HG02943 (cell line): ENCODE data around the gene GABRB2.

Experiments used
- ATAC-seq: cut with Tn5 transposase; IDR thresholded peaks from one replicate; pipeline ENCODE4 v1.9.1; 2021; ENCODE audit warnings: mild to moderate bottlenecking, low read depth, moderate library complexity; ENCODE audit not compliant: unreplicated experiment

The GABRB2 gene

DNA sequence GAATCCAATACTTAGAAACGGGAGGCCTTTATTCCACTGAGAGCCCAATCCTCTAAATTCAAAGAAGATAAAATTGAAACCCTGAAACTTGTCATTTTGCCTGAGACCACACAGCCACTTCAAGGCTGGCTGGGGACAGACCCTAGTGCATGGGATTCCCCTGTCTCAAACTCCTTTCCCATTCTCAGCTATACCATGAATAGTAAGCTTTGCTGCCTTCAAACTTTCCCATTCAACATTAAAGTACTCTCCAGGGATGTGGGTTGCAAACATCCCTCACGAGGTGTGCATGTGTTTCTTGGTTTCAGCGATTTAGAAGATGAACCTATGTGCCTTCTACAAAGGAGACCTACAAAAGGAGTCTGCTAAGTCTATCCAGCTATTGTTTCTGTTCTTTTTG lies 64.6 kb downstream of the GABRB2 start:
- ATAC-seq = no peak

DNA sequence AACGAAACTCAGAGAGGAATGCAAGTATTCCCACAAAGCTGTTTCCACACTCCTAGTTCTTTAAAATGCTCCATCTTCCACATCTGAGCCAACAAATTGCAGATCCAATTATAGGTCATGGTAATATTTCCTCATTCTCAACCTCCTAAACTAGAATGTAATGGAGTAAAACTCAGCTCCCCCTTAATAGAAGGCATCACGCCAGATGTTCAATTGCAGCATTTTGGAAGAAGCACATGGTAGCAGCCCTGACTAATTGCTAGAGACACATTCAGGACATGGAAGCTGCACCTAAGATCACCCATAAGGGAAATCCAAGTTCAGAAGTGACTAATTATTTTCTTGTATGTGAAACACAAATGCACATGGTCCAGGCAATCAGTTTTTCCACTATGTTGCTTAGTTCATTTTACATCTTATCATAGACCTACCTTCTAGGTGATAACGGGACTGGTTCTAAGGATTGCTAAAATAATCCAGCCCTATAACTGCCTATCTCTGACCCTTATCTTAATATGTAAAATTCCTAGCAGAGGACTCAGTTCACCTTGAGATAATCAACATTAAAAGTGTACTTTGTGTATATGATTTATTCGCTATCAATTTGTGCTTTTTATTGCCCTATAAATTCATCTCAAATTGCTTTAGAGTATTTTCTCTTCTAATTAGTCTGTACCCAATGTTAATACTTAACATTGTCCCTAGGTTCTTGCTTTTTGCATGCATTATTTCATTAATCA lies 75.1 kb downstream of the GABRB2 start:
- ATAC-seq = no peak

DNA sequence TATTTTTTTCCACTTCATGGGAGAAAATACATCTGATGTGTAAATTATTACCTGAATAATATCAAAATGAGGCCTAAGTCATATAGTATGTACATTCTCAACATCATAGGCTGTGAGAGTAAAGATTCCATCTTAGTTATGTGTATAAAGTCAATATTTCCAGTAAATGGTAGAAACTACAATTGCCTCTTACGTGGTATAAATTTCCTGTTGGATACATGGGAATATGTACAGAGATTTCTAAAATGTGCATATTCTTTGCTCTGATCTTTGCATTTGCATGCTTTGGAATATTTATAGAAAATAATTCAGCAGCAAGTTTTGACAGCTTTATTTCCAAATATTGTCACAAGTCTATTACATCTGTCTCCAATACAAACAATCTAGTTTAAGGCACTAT lies 78.8 kb downstream of the GABRB2 start:
- no peak for ATAC-seq

- ATAC-seq = no peak
These were observed 85.8 kb downstream of the GABRB2 start for GRCh38 chr5:161460741-161461140.

GRCh38 chr5:161446655-161447054 lies 99.9 kb downstream of the GABRB2 start:
- no peak for ATAC-seq

DNA sequence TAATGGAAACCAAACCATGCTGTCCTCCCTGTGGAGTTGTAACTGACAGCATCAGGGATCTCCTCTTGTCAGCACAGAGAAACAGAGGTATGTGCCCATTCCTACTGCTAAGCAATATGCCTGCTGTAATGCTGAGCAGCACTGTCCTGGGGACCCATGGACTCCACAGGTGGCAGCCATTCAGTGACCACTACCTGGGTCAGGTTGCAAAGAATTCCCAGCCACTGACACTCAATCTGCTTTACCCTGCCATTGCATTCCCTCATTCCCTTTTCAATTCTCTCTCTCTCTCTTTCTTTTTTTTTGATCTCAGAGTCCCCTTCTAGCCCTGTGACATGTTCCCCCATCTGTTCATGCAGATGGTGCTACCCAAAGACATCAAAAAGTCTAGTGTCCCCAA lies 104.1 kb downstream of the GABRB2 start:
- ATAC-seq = no peak

GRCh38 chr5:161432798-161433197 lies 113.7 kb downstream of the GABRB2 start:
- ATAC-seq = no peak

DNA sequence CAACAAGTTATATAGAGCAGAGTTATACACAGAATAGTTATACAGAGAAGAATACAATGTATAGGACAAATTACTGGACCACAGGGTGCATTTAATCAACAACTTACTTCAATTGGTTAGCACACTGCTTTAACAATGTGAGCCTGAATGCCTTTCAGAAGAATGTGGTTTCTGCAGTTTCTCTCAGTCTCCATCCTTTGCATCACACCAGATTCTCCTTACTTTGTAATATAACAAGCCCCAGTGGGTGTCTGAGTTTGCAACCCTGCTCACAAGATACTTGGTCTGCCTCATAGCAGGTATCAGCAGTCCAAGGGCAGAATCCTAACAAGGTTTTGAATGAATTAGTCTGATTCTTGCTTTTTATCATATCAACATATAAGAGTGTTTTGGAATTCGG lies 114.6 kb downstream of the GABRB2 start:
- no peak for ATAC-seq

DNA sequence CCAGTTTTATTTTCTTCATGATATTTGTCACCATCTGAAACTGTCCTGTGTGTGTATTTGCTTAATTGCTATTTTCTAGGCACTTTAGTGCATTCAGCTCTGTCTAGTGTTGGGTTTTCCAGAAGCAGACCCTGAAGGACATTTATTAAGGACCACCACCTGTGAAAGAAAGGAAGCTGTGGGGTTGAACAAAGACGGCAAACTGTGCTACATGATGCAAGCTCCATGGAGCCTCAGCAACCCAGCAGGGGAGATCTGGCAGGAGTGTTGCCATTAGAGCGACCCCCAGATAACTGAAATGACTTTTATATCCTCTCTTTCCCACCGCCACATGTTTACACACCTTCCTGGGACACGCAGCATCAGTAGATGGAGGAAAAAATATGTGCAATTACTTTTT lies 125.5 kb downstream of the GABRB2 start:
- no peak for ATAC-seq

DNA sequence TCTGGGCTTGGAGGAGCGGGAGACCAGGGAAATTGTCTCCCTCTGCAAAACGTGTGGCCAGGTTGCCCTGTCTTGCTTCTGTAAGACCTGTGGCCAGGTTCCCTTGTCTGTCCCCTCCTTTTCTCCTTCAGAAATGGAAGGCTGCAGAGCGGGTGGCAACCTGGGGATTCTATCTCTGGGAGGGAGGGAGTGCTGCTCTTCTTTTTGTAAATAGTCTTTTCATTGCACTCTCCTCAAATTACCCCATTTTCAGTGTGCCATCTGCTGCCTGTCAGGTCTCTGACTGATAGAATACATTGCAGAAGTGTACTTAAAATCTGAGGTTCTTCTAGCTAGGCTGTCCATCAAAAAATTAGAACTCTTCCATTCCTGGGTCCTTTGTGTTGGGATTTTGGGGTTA lies 126.0 kb downstream of the GABRB2 start:
- ATAC-seq = no peak

DNA sequence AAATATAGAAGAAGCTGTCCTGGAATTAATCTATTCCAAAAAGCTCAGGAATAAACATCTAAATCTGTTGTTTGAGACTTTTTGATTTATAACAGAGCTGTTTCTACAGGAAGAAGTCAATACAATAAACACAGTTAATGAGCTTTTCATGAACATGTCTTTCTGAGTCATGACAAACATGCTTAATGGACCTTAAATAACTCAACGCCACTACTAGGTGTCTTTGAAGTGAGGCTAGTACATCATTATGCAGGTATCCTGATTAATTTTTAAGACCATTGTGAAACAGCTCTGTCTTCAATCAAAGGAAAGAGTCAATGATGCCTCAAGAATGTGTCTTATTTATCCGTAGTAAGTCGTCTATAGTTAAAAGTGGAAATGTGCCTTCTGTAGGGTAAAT lies 131.6 kb downstream of the GABRB2 start:
- no peak for ATAC-seq

DNA sequence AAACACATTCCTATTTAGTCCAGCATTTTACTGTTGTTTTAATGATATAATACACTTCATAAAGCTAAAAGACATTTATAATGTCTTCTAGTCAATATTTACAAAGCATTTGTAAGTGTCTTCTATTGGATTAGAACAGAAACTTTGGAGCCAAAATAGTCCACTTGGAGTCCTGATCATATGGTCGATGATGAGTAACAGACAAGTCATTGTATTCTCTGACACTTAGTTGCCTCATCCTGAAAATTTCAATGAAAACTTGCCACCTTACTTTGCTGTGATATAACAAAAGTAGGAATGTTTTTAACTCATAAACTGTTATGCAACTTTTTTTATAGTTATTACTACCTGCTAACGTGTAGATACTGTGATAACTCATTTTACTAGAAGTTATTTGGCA lies 132.5 kb downstream of the GABRB2 start:
- ATAC-seq = no peak

DNA sequence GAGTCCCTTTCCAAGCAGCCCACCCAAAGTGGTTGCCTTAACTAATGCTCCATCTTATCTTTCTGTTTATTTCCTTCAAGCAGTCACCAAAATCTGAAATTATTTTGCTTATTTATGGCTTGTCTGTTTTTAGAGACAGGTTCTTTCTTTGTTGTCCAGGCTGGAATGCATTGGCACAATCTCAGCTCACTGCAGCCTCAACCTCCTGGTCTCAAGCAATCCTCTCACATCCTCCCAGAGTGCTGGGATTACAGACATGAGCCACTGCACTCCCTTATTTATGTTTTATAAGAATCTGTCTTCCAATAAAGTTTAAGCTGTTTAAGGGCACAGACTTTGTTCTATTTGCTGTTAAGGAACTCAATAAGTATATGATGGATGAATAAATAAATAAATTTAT lies 133.7 kb downstream of the GABRB2 start:
- no peak for ATAC-seq

DNA sequence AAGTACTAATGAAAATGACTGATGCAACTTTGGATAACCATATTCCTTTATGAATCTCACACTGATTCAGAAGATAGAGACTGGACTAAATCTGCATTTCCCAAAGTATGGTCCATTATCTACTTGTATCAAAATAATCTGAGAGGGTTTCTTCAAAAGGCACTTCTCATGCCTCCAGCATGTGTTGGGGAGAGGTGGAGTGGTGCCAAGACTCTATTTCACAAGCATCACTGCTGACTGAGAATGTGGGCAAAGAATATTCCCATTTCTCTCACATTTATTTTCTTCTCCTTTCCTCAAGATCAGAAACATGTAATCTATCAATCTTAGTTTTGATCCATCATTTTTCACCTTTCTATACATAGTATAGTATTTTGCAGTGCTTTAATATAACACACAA lies 135.4 kb downstream of the GABRB2 start:
- no peak for ATAC-seq

DNA sequence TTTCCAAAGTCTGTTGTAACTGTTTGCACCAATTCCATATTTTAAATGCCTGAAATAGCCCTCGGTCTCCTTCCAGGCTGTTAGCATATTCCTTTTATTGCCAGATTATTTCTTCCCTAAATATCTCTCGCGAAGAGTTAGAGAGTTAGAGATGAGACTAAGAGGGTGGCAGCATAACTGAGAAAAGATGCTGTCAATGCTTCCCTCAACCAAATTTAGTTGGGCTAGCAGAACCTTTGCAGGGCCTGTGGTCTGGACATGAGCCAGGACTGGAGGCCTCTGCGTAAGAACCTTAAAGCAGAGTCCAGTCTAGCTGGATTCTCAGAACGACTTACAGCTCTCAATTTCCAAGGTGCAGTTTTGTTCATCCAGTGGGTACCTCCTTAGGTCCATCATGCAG lies 135.9 kb downstream of the GABRB2 start:
- ATAC-seq = no peak

DNA sequence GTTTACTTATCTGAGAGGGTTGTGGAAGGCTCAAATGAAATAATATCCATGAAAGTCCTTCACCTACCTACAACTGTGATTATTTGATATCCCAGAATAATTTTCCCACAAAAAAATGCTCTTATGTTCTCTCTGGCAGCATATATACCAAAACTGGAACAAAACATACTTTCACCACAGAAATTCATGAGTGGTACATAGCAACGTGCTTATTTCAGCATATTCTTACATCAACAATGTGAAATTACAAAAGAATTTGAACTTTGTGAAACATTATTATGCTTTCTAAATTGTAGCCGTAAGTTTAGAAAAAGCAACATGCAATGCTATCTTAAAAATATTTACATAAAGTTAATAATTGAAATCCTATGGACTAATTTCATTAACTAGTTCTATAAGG lies 137.1 kb downstream of the GABRB2 start:
- no peak for ATAC-seq

- ATAC-seq = no peak
These were observed 139.6 kb downstream of the GABRB2 start for GRCh38 chr5:161406880-161407279.

GRCh38 chr5:161403996-161404395 lies 142.5 kb downstream of the GABRB2 start:
- no peak for ATAC-seq

DNA sequence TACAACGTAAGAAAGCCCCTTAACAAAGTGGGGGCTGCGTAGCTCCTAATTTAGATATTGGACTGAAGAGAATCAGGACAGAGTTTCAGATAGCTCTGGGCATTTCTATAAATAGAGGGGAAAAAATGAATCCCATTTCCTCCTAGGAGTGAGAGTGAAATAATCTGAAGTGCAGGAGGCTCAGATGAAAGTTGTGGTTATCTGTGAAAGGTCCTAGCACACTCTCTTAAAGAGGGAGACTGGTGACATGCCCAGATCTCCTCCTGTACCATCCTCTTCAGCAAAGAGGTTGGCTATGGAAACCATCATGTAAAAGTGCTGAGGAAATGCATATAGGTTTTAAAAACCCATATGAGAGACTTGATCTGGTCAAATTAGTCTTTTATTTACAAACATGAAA lies 143.4 kb downstream of the GABRB2 start:
- ATAC-seq = no peak

DNA sequence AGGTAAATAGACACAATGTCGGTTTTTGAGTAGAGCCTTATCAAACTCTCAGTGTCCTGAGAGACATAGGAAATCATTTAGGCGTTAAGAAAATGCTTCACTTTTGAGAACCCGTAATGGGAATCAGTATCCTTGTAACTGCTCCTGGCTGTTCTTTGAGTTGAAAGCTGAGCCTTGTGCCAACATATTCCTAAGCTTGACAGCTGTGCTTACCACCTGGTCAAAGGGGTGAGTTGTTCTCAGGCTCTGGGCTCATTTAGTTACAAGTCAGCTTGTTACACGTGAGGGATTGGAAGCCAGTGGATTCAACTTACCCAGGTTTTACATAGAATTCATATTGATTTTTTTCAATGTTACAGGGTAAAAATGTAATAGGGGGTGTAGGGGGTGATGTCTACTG lies 145.9 kb downstream of the GABRB2 start:
- no peak for ATAC-seq

DNA sequence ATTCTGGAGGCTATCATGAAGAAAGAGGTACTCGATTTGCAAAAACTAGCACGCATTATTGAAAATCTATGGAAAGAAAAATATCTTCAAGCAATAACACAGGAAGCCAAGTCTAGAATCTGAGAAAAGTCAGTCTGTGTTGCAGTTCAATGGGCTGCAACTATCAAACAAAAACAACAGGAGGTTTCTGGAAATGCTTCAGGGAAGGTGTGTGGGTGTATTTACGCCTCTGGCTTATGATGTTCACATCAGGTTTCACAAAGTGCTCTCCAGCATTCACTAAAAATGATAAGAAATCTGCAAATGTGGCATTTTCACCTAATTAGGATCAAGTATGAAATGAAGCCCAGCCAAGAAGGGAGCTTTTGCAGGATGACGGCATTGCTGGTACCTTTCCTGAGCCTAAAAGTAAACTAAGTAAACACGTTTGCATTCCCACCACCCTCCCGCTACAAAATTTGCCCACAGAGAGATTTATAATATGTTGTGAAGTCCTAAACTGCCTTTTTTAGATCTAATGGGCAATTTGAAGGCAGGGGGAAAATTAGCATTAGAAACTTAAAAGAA lies 146.4 kb downstream of the GABRB2 start:
- ATAC-seq = no peak

DNA sequence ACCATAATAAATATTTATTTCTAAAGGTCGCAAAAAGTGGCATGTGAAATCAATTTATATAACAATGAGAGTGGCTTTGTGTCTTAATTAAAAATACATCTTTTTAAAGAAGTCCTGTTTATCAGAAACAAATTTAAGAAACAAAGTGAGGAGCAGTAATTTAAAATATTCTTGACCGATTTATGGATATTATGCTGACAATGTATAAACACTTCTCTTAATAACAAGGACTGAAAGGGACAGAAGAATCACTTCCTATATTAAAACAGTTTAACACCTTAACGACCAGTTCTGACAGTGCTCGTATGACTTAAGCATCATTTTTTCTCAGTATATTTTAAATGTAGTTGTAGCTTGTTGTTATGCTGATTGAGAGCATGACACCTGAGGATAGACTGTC lies 149.1 kb downstream of the GABRB2 start:
- ATAC-seq = no peak

DNA sequence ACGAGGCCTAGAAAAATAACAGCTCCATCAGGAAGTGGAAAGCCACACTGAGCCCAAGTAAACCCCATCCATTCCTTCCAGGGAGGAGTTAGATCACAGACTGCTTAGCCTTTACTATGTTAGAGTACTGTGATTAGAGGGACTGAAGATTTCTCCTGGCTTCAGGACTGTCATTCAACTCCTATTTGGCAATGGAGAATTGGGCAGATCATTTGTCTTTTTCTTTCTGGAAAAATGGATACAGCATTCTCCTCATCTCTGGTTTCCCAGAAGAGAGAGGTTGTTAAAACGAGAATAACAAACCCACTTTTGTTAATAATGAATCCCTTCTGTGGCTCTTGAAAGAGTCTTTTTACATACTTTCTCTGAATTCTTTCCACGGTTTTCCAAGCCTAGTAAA lies 150.4 kb downstream of the GABRB2 start:
- ATAC-seq = no peak
